H4 (cell line): ENCODE results near the gene ZBTB45. TPM values are rescaled to one million over a fixed set of nuclear protein-coding genes. Genes with fewer than 3 reads are reported as not detected.
"Not testable (repeated sequence)": the region's sequence is repeated elsewhere in the genome, so short reads cannot be mapped to it uniquely, and the experiment has no call there.

Experiments used
- DNase-seq: peaks from one replicate; pipeline ENCODE4 v3.0.0-alpha.2; 2015; ENCODE audit warnings: low spot score
- total RNA-seq: library from RNA; depleted of rRNA; stranded (reverse); fragments of >200 nt; shearing (Covaris generic); gene quantifications from 2 replicates; pipeline ENCODE4 v1.2.3, GENCODE V29; 2014; rRNA removed

ZBTB45 gene
- total RNA-seq, 1 experiment from 2014 or later, result 4.6 TPM

- no peak for DNase-seq
Observed at GRCh38 chr19:58474997-58475713, 44.5 kb downstream of the ZBTB45 start.

GRCh38 chr19:58474291-58474996, 45.2 kb downstream of the ZBTB45 start:
- DNase-seq, result peak; percentile 70

- DNase-seq, result no peak
Observed at GRCh38 chr19:58473775-58474174, 45.8 kb downstream of the ZBTB45 start.

- no peak for DNase-seq
Observed at GRCh38 chr19:58471736-58472135, 47.9 kb downstream of the ZBTB45 start.

GRCh38 chr19:58470837-58471543, 48.6 kb downstream of the ZBTB45 start:
- DNase-seq, result not testable (repeated sequence)

GRCh38 chr19:58469241-58470013, 50.2 kb downstream of the ZBTB45 start:
- no peak for DNase-seq

- no peak for DNase-seq
Observed at GRCh38 chr19:58468216-58468839, 51.3 kb downstream of the ZBTB45 start.

- DNase-seq, result peak; percentile 97
Observed at GRCh38 chr19:58466760-58467589, 52.6 kb downstream of the ZBTB45 start, which contains the start of gene ZNF324. Gene ZNF324, plus strand, starts transcription at chr19:58467080. Its CDS starts 2,106 bp downstream, at chr19:58469186.

- no peak for DNase-seq
Observed at GRCh38 chr19:58466089-58466759, 53.4 kb downstream of the ZBTB45 start.

Other genes with a start within 250 kb of the ZBTB45 start
- gene ZNF8, start 240.9 kb downstream of the ZBTB45 start, total RNA-seq, result 3.1 and 4.3 TPM in 2 replicates
- 96.6 and 120 TPM in 2 replicates for gene ERVK3-1, start 214.4 kb downstream of the ZBTB45 start, total RNA-seq
- gene ZSCAN22, start 192.8 kb downstream of the ZBTB45 start, total RNA-seq, result 2.6 and 2.8 TPM in 2 replicates
- gene A1BG, start 166.3 kb downstream of the ZBTB45 start, total RNA-seq, result 24.5 and 31.5 TPM in 2 replicates
- gene ZNF497, start 157.1 kb downstream of the ZBTB45 start, total RNA-seq, result 1.6 and 5.1 TPM in 2 replicates
- gene ZNF837, start 138.8 kb downstream of the ZBTB45 start, total RNA-seq, result 1.4 and 1.9 TPM in 2 replicates
- 3,081 and 3,534 TPM in 2 replicates for gene RPS5, start 132.5 kb downstream of the ZBTB45 start, total RNA-seq
- gene RNF225, start 124.2 kb downstream of the ZBTB45 start, total RNA-seq, result not detected in 2 replicates
- gene ZNF584, start 111.2 kb downstream of the ZBTB45 start, total RNA-seq, result 15.6 and 23.6 TPM in 2 replicates
- gene ZNF132, start 79.7 kb downstream of the ZBTB45 start, total RNA-seq, result 4.0 and 6.4 TPM in 2 replicates
- 3.3 and 6.7 TPM in 2 replicates for gene ZNF324B, start 68.2 kb downstream of the ZBTB45 start, total RNA-seq
- gene ZNF324, start 52.7 kb downstream of the ZBTB45 start, total RNA-seq, result 7.1 and 10.1 TPM in 2 replicates
- 9.8 and 14.7 TPM in 2 replicates for gene ZNF446, start 43.5 kb downstream of the ZBTB45 start, total RNA-seq
- gene SLC27A5, start 7.8 kb downstream of the ZBTB45 start, total RNA-seq, result 18.1 and 19.7 TPM in 2 replicates
- 378 and 416 TPM in 2 replicates for gene TRIM28, start 24.3 kb upstream of the ZBTB45 start, total RNA-seq
- 242 and 244 TPM in 2 replicates for gene CHMP2A, start 35.3 kb upstream of the ZBTB45 start, total RNA-seq
- gene UBE2M, start 38.8 kb upstream of the ZBTB45 start, total RNA-seq, result 108 and 109 TPM in 2 replicates
- 3.5 and 5.4 TPM in 2 replicates for gene MZF1, start 53.5 kb upstream of the ZBTB45 start, total RNA-seq